Hepatocyte (in vitro differentiated cells): ENCODE measurements around the gene PYGO1.

ENCODE experiments used
- CTCF ChIP-seq: fragments of 200-600 bp; sonication (generic); IDR thresholded peaks from 2 replicates; pipeline ENCODE4 v1.5.1; 2016; ENCODE audit warnings: antibody characterized with exemption, mild to moderate bottlenecking; ENCODE audit not compliant: poor library complexity
- EZH2 ChIP-seq: fragments of 200-600 bp; sonication (generic); IDR thresholded peaks from 2 replicates; pipeline ENCODE4 v1.6.1; 2016; ENCODE audit warnings: antibody characterized with exemption, mild to moderate bottlenecking, borderline replicate concordance

- TF ChIP-seq EZH2 (no peak), CTCF (no peak)
Observed at GRCh38 chr15:55499151-55499550, 89.0 kb downstream of the PYGO1 start.
